Endothelial cell of umbilical vein (primary cell): Measurements from ENCODE around the gene S1PR4.

Source experiments
- CTCF ChIP-seq, 2 donors: IDR thresholded peaks; 1 replicate in 1 of 2; 2 replicates in 1 of 2; pipeline ENCODE4 v1.5.1; 2011; ENCODE audit warnings: low read length in 2 of 2, mild to moderate bottlenecking in 2 of 2, moderate library complexity in 2 of 2, control low read depth in 1 of 2, inconsistent platforms in 1 of 2, low read depth in 1 of 2; ENCODE audit not compliant: insufficient read depth in 1 of 2; ENCODE audit errors: extremely low read depth in 1 of 2
- POLR2A ChIP-seq: IDR thresholded peaks from 2 replicates; pipeline ENCODE4 v1.6.1; 2012; ENCODE audit warnings: low read depth, mild to moderate bottlenecking, control low read depth, low read length

GRCh38 chr19:3225677-3226093 is 47.1 kb downstream of the S1PR4 start:
- TF ChIP-seq CTCF (IDR thresholded peaks at IDR 0.05; ENCODE audit: extremely low read depth in 1 of 2, insufficient read depth in 1 of 2, low read depth in 1 of 2, low read length in 2 of 2) (no peak), POLR2A (no peak)
